ENCODE measurements around the gene PPIC.

DNA sequence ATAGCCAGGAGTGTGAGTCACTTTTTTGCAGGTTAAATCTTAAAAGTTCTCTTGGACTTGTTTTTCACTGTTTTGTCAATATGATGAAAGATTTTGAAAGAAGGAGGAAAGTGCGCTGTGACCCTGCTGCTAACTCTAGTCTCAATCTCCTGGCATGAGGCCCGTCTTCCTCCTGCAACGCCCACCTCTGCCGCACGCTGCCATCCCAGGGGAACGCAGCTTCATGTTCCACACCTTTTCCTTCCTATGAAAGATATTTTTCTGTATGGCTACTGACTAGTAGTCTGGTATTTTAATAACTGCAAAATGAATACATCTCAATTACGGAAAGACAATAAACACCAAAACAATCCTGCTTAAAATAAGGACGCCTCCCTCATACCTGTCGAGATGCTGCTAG, 8.3 kb downstream of the PPIC start:
- no peak for TF ChIP-seq EZH2 (IDR thresholded peaks at IDR 0.05; ENCODE audit: insufficient read depth, low read length)
- TF ChIP-seq, protein P1, sequence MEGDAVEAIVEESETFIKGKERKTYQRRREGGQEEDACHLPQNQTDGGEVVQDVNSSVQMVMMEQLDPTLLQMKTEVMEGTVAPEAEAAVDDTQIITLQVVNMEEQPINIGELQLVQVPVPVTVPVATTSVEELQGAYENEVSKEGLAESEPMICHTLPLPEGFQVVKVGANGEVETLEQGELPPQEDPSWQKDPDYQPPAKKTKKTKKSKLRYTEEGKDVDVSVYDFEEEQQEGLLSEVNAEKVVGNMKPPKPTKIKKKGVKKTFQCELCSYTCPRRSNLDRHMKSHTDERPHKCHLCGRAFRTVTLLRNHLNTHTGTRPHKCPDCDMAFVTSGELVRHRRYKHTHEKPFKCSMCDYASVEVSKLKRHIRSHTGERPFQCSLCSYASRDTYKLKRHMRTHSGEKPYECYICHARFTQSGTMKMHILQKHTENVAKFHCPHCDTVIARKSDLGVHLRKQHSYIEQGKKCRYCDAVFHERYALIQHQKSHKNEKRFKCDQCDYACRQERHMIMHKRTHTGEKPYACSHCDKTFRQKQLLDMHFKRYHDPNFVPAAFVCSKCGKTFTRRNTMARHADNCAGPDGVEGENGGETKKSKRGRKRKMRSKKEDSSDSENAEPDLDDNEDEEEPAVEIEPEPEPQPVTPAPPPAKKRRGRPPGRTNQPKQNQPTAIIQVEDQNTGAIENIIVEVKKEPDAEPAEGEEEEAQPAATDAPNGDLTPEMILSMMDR (IDR thresholded peaks at IDR 0.05; ENCODE audit: insufficient read depth, low read depth, low read length) = no peak

All from astrocyte (in vitro differentiated cells and primary cell).